H1 (cell line): ENCODE measurements around the gene NCEH1. TPM values are rescaled to one million over a fixed set of nuclear protein-coding genes. Genes with fewer than 3 reads are reported as not detected.
A peak's percentile ranks its signal among the peaks of the same experiment; 100 is the strongest.

ENCODE experiments used
- CTCF ChIA-PET: fragments of 300-600 bp; sonication (Branson Sonifier 250); formaldehyde crosslinking; loops from one replicate; lab custom pipeline; 2021; ENCODE audit not compliant: partially characterized antibody; lab: Charles Lee
- POLR2A ChIA-PET: fragments of 300-600 bp; sonication (Branson Sonifier 250); formaldehyde crosslinking; loops from one replicate; lab custom pipeline; 2021; ENCODE audit warnings: inconsistent platforms; ENCODE audit not compliant: partially characterized antibody; lab: Charles Lee
- DNase-seq, 2 experiments: peaks; one replicate each; pipeline versions ENCODE4 v3.0.0 to v3.0.0-alpha.2; 2010 to 2022; ENCODE audit warnings: low spot score in 2 of 2, low read depth in 1 of 2, mixed read lengths in 1 of 2
- FAIRE-seq: peaks from 2 replicates; lab custom pipeline; 2011; peaks lifted over from hg19 to GRCh38; lab: Jason Lieb, UNC
- H2AFZ ChIP-seq: 2 replicates; pipeline ENCODE4 v1.8.1; 2012; ENCODE audit warnings: low read length, inconsistent platforms
- H2AK5ac ChIP-seq: 2 replicates; pipeline ENCODE4 v1.6.1; 2013; ENCODE audit warnings: low read depth, low read length
- H2BK120ac ChIP-seq: replicated peaks from 2 replicates; pipeline ENCODE3; 2013; ENCODE audit warnings: low read depth, low read length, inconsistent platforms
- H2BK12ac ChIP-seq: 2 replicates; pipeline ENCODE4 v1.6.1; 2013; ENCODE audit warnings: low read depth, low read length
- H2BK15ac ChIP-seq: 2 replicates; pipeline ENCODE4 v1.6.1; 2013; ENCODE audit warnings: low read length
- H2BK20ac ChIP-seq: 2 replicates; pipeline ENCODE4 v1.6.1; 2013; ENCODE audit warnings: low read length
- H2BK5ac ChIP-seq: 2 replicates; pipeline ENCODE4 v1.6.1; 2013; ENCODE audit warnings: low read depth, low read length
- H3K14ac ChIP-seq: 2 replicates; pipeline ENCODE4 v1.6.1; 2013; ENCODE audit warnings: inconsistent platforms; ENCODE audit not compliant: insufficient read length
- H3K18ac ChIP-seq: 2 replicates; pipeline ENCODE4 v1.6.1; 2013; ENCODE audit warnings: low read length; ENCODE audit errors: extremely low read depth
- H3K23ac ChIP-seq: 2 replicates; pipeline ENCODE4 v1.6.1; 2013; ENCODE audit warnings: inconsistent platforms; ENCODE audit not compliant: insufficient read length
- H3K23me2 ChIP-seq: 2 replicates; pipeline ENCODE4 v1.6.1; 2013; ENCODE audit warnings: low read depth, low read length
- H3K27ac ChIP-seq: 2 replicates; pipeline ENCODE4 v1.6.1; 2011; ENCODE audit warnings: low read depth, low read length, inconsistent platforms
- H3K27me3 ChIP-seq, 4 experiments: replicated peaks in 1 of 4; 1 replicate in 1 of 4; 2 replicates in 3 of 4; pipeline versions ENCODE4 v1.6.1 to v1.8.1; 2011 to 2013; ENCODE audit warnings: low read length in 3 of 4, mild to moderate bottlenecking in 3 of 4, inconsistent platforms in 2 of 4, mixed read lengths in 2 of 4, moderate library complexity in 1 of 4; ENCODE audit not compliant: control insufficient read depth in 3 of 4, insufficient read depth in 3 of 4; ENCODE audit errors: extremely low read depth in 1 of 4
- H3K36me3 ChIP-seq, 4 experiments: 2 replicates each; pipeline versions ENCODE4 v1.6.1 to v1.8.1; 2011 to 2013; ENCODE audit warnings: mild to moderate bottlenecking in 4 of 4, low read length in 3 of 4, moderate library complexity in 2 of 4, control low read depth in 1 of 4, inconsistent platforms in 1 of 4; ENCODE audit not compliant: insufficient read depth in 4 of 4, control insufficient read depth in 2 of 4
- H3K4ac ChIP-seq: replicated peaks from 2 replicates; pipeline ENCODE3; 2013; ENCODE audit warnings: low read length, low read depth, mixed read lengths, inconsistent platforms; ENCODE audit not compliant: insufficient read length
- H3K4me1 ChIP-seq, 4 experiments: replicated peaks in 1 of 4; 1 replicate in 1 of 4; 2 replicates in 3 of 4; pipeline versions ENCODE4 v1.6.1 to v1.8.1; 2011 to 2013; ENCODE audit warnings: low read length in 3 of 4, inconsistent platforms in 2 of 4, mixed read lengths in 1 of 4; ENCODE audit not compliant: insufficient read depth in 4 of 4, control insufficient read depth in 3 of 4
- H3K4me2 ChIP-seq, 2 experiments: 2 replicates each; pipeline versions ENCODE4 v1.6.1 to v1.8.1; 2011 to 2013; ENCODE audit warnings: low read depth in 2 of 2, low read length in 2 of 2, control low read depth in 1 of 2, inconsistent platforms in 1 of 2, mild to moderate bottlenecking in 1 of 2; ENCODE audit not compliant: insufficient read depth in 1 of 2
- H3K4me3 ChIP-seq, 4 experiments: fragments of 200-600, 300-600 bp in 1 of 4; sonication (generic), shearing (Covaris generic), sonication (Bioruptor Twin) in 1 of 4; 2 replicates each; pipeline versions ENCODE4 v1.5.1 to v1.8.1; 2011 to 2016; ENCODE audit warnings: low read length in 4 of 4, low read depth in 3 of 4, control low read depth in 2 of 4, inconsistent platforms in 2 of 4, mild to moderate bottlenecking in 2 of 4, mixed read lengths in 1 of 4, moderate library complexity in 1 of 4; ENCODE audit not compliant: insufficient read depth in 2 of 4; ENCODE audit errors: extremely low read depth in 1 of 4
- H3K56ac ChIP-seq: replicated peaks from 2 replicates; pipeline ENCODE3; 2013; ENCODE audit warnings: low read depth, mild to moderate bottlenecking, mixed read lengths, low read length, inconsistent platforms; ENCODE audit not compliant: insufficient read length
- H3K79me1 ChIP-seq: 2 replicates; pipeline ENCODE4 v1.6.1; 2013; ENCODE audit warnings: low read depth, low read length, control low read depth
- H3K79me2 ChIP-seq, 2 experiments: 2 replicates each; pipeline versions ENCODE4 v1.6.1 to v1.8.1; 2012 to 2013; ENCODE audit warnings: low read length in 2 of 2, mild to moderate bottlenecking in 2 of 2, inconsistent platforms in 1 of 2; ENCODE audit not compliant: insufficient read depth in 2 of 2, control insufficient read depth in 1 of 2
- H3K9ac ChIP-seq, 4 experiments: replicated peaks in 1 of 4; 1 replicate in 1 of 4; 2 replicates in 3 of 4; pipeline versions ENCODE4 v1.6.1 to v1.8.1; 2011 to 2013; ENCODE audit warnings: low read depth in 3 of 4, low read length in 3 of 4, control low read depth in 2 of 4, mild to moderate bottlenecking in 2 of 4, moderate library complexity in 2 of 4, inconsistent platforms in 1 of 4; ENCODE audit errors: extremely low read depth in 1 of 4
- H3K9me3 ChIP-seq, 2 experiments: 2 replicates each; pipeline versions ENCODE4 v1.6.1 to v1.8.1; 2012 to 2013; ENCODE audit warnings: mild to moderate bottlenecking in 2 of 2, moderate library complexity in 2 of 2, control low read depth in 1 of 2, inconsistent platforms in 1 of 2, low read depth in 1 of 2, low read length in 1 of 2, mixed read lengths in 1 of 2; ENCODE audit not compliant: insufficient read depth in 2 of 2
- H4K20me1 ChIP-seq, 2 experiments: replicated peaks in 1 of 2; 2 replicates each; pipeline versions ENCODE3 to v1.8.1; 2011 to 2013; ENCODE audit warnings: inconsistent platforms in 2 of 2, low read length in 2 of 2, mild to moderate bottlenecking in 1 of 2; ENCODE audit not compliant: insufficient read depth in 2 of 2, control insufficient read depth in 1 of 2
- H4K5ac ChIP-seq: 2 replicates; pipeline ENCODE4 v1.6.1; 2013; ENCODE audit warnings: low read length, low read depth, mixed read lengths, inconsistent platforms; ENCODE audit not compliant: insufficient read length
- H4K8ac ChIP-seq: 2 replicates; pipeline ENCODE4 v1.8.0; 2013; ENCODE audit warnings: mild to moderate bottlenecking, moderate library complexity, low read length, inconsistent platforms; ENCODE audit not compliant: insufficient read depth; ENCODE audit errors: extremely low read depth
- H4K91ac ChIP-seq: replicated peaks from 2 replicates; pipeline ENCODE3; 2013; ENCODE audit warnings: low read length, mixed read lengths, inconsistent platforms; ENCODE audit not compliant: insufficient read length
- CBX8 ChIP-seq: fragments of 300-800, 300-1000 bp; sonication (generic); IDR thresholded peaks from 2 replicates; pipeline ENCODE4 v1.7.1; 2016; ENCODE audit warnings: low read depth, low read length, borderline replicate concordance
- HDAC6 ChIP-seq: IDR thresholded peaks from one replicate; pipeline ENCODE4 v1.7.1; 2012; ENCODE audit warnings: low read depth, mild to moderate bottlenecking, inconsistent platforms, low read length, moderate library complexity
- WGBS, 2 experiments: shearing (Covaris generic) in 1 of 2; methylation state at CpG; one replicate each; pipeline versions ENCODE4 v1.1.6 to v1.1.7; 2013 to 2015; ENCODE audit warnings: low lambda C conversion rate in 2 of 2, mixed read lengths in 2 of 2, inconsistent platforms in 1 of 2, low coverage in 1 of 2, missing lambda C conversion rate in 1 of 2; ENCODE audit not compliant: insufficient replicate concordance in 2 of 2, insufficient coverage in 1 of 2, insufficient read length in 1 of 2; ENCODE audit errors: extremely low coverage in 1 of 2, missing lambda C conversion rate in 1 of 2; 5-methylcytosine and 5-hydroxymethylcytosine counted together
- polyA plus RNA-seq, 7 experiments: library from polyadenylated mRNA; depleted of rRNA in 3 of 7; stranded (reverse) in 5 of 7; unstranded in 2 of 7; fragments of >200 nt in 5 of 7; fragments of 200-250 nt in 2 of 7; gene quantifications; 1 replicate in 5 of 7; 2 replicates in 1 of 7; 4 replicates in 1 of 7; pipeline versions ENCODE4 v1.2.1 to v1.2.3, GENCODE V29; 2011 to 2013; ENCODE audit warnings: missing spikeins in 2 of 7, mixed read lengths in 2 of 7
- total RNA-seq: library from RNA; stranded (reverse); fragmentation: NEBNext Ultra II Directional; extraction: Animal tissue kit (Norgen Biotek cat#: 25700); gene quantifications from 2 replicates; pipeline ENCODE4 v1.2.1, GENCODE V29; 2021
- TF ChIP-seq, protein P1 (sequence below): IDR thresholded peaks from 2 replicates; pipeline ENCODE4 v1.6.1; 2012; ENCODE audit warnings: low read length, inconsistent platforms

NCEH1 gene
- total and polyA plus RNA-seq, 2 of the 8 experiments (the other 6 are each of a cell fraction or from before 2014, with no cell fraction given): 2.2 to 6.4 TPM

- H3K27ac ChIP-seq: peak overlapping the region; percentile 82
- ChIA-PET POLR2A (interaction anchor here (0.6 to 2.4 kb wide), 26 partner anchors 9 to 708 kb away, joined by 3 to 14 read pairs (median 4); partner anchors contain the start of gene NCEH1), CTCF (interaction anchor here (0.7 to 5.0 kb wide), 12 partner anchors 9 to 270 kb away, joined by 3 to 34 read pairs (median 4); partner anchors contain the start of gene NCEH1)
- no peak overlapping the region for H3K56ac ChIP-seq
- no peaks in the 10 kb centered on the region; a peak in 1 of 7 replicates for H3K4me1 ChIP-seq
- no peak overlapping the region for H2BK15ac ChIP-seq
- H2BK12ac ChIP-seq: no peak overlapping the region; the same call in 1 of the 2 replicates
- no peak overlapping the region for H2AK5ac ChIP-seq
- H3K79me2 ChIP-seq: peaks cover 23 to 42% of the 10 kb centered on the region in 2 experiments
- H4K91ac ChIP-seq: no peak overlapping the region
- no peak overlapping the region for H2BK5ac ChIP-seq
- no peak overlapping the region for H3K18ac ChIP-seq
- H4K20me1 ChIP-seq: peaks cover 0 to 2% of the 10 kb centered on the region in 2 experiments
- H3K4ac ChIP-seq: no peak overlapping the region
- H2BK20ac ChIP-seq: no peak overlapping the region
- no peak overlapping the region for H2BK120ac ChIP-seq
- no peak overlapping the region for H4K8ac ChIP-seq
- H4K5ac ChIP-seq: no peak overlapping the region
- H3K23me2 ChIP-seq: no peaks in the 10 kb centered on the region
- H3K36me3 ChIP-seq: peaks cover 0 to 16% (median 4%) of the 10 kb centered on the region in 4 experiments; a peak in 3 of 8 replicates
- peak overlapping the region in 2 of 4 experiments; percentile 54 to 66; a peak in 4 of 7 replicates for H3K9ac ChIP-seq
- H3K27me3 ChIP-seq: no peaks in the 10 kb centered on the region
- H3K14ac ChIP-seq: no peak overlapping the region
- no peak overlapping the region; the same call in 1 of the 2 replicates for H2AFZ ChIP-seq
- no peaks in the 10 kb centered on the region for H3K9me3 ChIP-seq
- DNase-seq: no peak
- FAIRE-seq: no peak
- H3K4me2 ChIP-seq: peak overlapping the region; percentile 30 to 67; a peak in 3 of 4 replicates
- H3K23ac ChIP-seq: no peak overlapping the region
- WGBS, 2 experiments: 26% methylated on average over 9 of the region's 9 CpGs; no CpG with 5 or more reads in 1 of the 2 experiments
- peaks cover 5% of the 10 kb centered on the region; the same call in 1 of the 2 replicates for H3K79me1 ChIP-seq
- peak overlapping the region; percentile 17 to 94 (median 30); a peak in 6 of 8 replicates for H3K4me3 ChIP-seq
- TF ChIP-seq, protein P1, sequence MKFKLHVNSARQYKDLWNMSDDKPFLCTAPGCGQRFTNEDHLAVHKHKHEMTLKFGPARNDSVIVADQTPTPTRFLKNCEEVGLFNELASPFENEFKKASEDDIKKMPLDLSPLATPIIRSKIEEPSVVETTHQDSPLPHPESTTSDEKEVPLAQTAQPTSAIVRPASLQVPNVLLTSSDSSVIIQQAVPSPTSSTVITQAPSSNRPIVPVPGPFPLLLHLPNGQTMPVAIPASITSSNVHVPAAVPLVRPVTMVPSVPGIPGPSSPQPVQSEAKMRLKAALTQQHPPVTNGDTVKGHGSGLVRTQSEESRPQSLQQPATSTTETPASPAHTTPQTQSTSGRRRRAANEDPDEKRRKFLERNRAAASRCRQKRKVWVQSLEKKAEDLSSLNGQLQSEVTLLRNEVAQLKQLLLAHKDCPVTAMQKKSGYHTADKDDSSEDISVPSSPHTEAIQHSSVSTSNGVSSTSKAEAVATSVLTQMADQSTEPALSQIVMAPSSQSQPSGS: no peak
- no peak for TF ChIP-seq CBX8
- TF ChIP-seq HDAC6: no peak
Observed at GRCh38 chr3:172750069-172750367, 39.2 kb upstream of the NCEH1 start.
